Fibroblast of villous mesenchyme (primary cell): ENCODE data around the gene CEBPE. TPM values are rescaled to one million over a fixed set of nuclear protein-coding genes. Genes with fewer than 3 reads are reported as not detected.

Experiments
- DNase-seq: peaks from one replicate; pipeline ENCODE4 v3.0.0-alpha.2; 2010; ENCODE audit warnings: low read depth
- H3K4me3 ChIP-seq: 2 replicates; pipeline ENCODE4 v1.5.1; 2011; ENCODE audit warnings: low read depth, mild to moderate bottlenecking, low read length
- total RNA-seq: library from RNA; depleted of rRNA; stranded (reverse); fragments of >200 nt; gene quantifications from 2 replicates; pipeline ENCODE4 v1.2.3, GENCODE V29; 2012
- TF ChIP-seq, protein P1 (sequence below): IDR thresholded peaks from 2 replicates; pipeline ENCODE4 v1.5.1; 2012; ENCODE audit warnings: low read depth, mild to moderate bottlenecking, low read length; ENCODE audit not compliant: insufficient read depth

CEBPE gene
- total RNA-seq, 1 donor, result not detected

GRCh38 chr14:23125011-23125410, 6.0 kb upstream of the CEBPE start:
- no peak for DNase-seq
- TF ChIP-seq, protein P1, sequence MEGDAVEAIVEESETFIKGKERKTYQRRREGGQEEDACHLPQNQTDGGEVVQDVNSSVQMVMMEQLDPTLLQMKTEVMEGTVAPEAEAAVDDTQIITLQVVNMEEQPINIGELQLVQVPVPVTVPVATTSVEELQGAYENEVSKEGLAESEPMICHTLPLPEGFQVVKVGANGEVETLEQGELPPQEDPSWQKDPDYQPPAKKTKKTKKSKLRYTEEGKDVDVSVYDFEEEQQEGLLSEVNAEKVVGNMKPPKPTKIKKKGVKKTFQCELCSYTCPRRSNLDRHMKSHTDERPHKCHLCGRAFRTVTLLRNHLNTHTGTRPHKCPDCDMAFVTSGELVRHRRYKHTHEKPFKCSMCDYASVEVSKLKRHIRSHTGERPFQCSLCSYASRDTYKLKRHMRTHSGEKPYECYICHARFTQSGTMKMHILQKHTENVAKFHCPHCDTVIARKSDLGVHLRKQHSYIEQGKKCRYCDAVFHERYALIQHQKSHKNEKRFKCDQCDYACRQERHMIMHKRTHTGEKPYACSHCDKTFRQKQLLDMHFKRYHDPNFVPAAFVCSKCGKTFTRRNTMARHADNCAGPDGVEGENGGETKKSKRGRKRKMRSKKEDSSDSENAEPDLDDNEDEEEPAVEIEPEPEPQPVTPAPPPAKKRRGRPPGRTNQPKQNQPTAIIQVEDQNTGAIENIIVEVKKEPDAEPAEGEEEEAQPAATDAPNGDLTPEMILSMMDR, result no peak
- H3K4me3 ChIP-seq, result no peak overlapping the region

DNA sequence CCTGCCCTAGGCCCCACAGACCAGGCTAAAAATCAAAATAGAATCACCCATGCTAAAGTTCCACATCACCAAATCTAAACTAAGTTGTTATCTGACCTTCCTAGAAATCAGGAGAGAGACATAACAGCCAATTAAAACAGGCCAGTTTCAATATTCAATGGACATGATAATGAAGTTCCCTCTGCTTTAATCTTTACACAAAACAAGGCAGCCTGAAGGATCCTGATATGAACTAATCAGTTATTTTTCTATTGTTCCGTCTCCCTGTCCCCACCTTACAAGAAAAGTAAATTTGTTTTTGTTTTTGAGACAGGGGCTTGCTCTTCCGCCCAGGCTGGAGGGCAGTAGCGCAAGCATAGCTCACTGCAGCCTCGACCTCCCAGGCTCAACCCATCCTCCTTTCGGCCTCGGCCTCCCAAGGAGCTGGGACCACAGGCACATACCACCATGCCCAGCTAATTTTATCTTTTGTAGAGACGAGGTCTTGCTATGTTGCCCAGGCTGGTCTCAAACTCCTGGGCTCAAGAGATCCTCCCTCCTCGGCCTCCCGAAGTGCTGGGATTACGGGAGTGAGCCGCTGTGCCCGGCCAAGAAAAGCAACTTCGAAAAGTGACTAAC, 5.4 kb upstream of the CEBPE start:
- no peak overlapping the region for H3K4me3 ChIP-seq
- TF ChIP-seq, protein P1, result no peak
- DNase-seq, result no peak

GRCh38 chr14:23123419-23123818, 4.4 kb upstream of the CEBPE start:
- DNase-seq, result peak; percentile 13
- H3K4me3 ChIP-seq, result no peak overlapping the region
- TF ChIP-seq, protein P1, result no peak

DNA sequence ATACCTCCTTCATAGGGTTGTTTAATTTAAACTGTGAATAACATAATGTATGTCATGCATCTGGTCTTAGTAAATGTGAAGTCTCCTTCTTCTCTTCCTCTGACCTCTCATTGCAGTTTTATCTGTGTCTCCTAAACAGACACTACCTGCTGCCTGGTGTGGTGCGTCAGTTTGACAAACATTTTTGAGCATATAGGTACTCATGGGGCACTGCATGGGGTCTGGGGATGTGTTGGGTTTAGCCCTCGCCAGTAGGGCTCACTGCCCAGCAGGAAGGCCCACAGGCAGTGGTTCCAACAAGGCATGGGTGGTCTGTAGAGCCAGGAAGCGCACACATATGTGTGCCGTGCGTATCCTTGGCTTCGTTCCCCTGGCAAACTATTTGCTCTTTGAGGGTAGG, 3.0 kb upstream of the CEBPE start:
- DNase-seq, result no peak
- TF ChIP-seq, protein P1, result no peak
- H3K4me3 ChIP-seq, result no peak overlapping the region

DNA sequence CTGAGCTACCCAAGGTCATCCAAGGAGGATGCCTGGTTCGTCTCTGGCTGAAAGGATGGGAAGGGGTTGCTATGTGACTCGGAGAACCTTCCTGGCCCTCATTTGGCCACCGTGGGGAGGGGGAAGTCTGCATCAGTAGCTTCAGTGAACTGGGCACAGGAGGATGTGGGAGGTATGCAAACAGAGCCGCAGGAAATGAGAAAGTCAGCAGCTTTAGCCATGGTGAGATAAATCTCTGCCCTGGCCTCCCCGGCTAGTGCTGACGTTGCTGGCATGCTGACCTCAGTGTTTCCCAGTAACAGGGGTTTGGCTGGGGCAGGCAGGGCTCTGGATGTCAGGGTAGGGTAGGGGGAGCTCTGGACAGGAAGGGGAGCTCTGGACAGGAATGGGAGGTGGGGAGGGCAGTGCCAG, 2.3 kb upstream of the CEBPE start:
- DNase-seq, result peak; percentile 87

GRCh38 chr14:23120541-23121251, 1.6 kb upstream of the CEBPE start:
- TF ChIP-seq, protein P1, result peak; percentile 100

More for the DNA sequence above, 2.3 kb upstream of the CEBPE start:
- TF ChIP-seq, protein P1, result no peak
- H3K4me3 ChIP-seq, result no peak overlapping the region

More at GRCh38 chr14:23120541-23121251, 1.6 kb upstream of the CEBPE start:
- peak; percentile 88 for DNase-seq
- no peak overlapping the region for H3K4me3 ChIP-seq
